DOHH2 (cell line): ENCODE results near the gene ADGRG6.

Source experiments
- H3F3A ChIP-seq: fragments of 200-600 bp; sonication (generic), shearing (Covaris generic); 2 replicates; pipeline ENCODE4 v1.6.0; 2016; ENCODE audit warnings: antibody characterized with exemption, mild to moderate bottlenecking; ENCODE audit not compliant: control insufficient read depth, insufficient read depth
- H3K27ac ChIP-seq: fragments of 200-600 bp; sonication (generic); 2 replicates; pipeline ENCODE4 v1.5.1; 2014; ENCODE audit warnings: low read depth, mild to moderate bottlenecking, low read length, moderate library complexity
- H3K27me3 ChIP-seq: fragments of 200-600 bp; sonication (generic); 2 replicates; pipeline ENCODE4 v1.6.1; 2014; ENCODE audit warnings: mild to moderate bottlenecking, low read length, mixed read lengths; ENCODE audit not compliant: control insufficient read depth
- H3K36me3 ChIP-seq: fragments of 200-600 bp; sonication (generic); 2 replicates; pipeline ENCODE4 v1.6.1; 2014; ENCODE audit warnings: mild to moderate bottlenecking, low read length, moderate library complexity, mixed read lengths; ENCODE audit not compliant: control insufficient read depth
- H3K4me1 ChIP-seq: fragments of 200-600 bp; sonication (generic); 2 replicates; pipeline ENCODE4 v1.6.1; 2014; ENCODE audit warnings: mild to moderate bottlenecking, low read length, mixed read lengths; ENCODE audit not compliant: control insufficient read depth
- H3K4me2 ChIP-seq: fragments of 200-600 bp; sonication (generic); 2 replicates; pipeline ENCODE4 v1.6.0; 2014; ENCODE audit warnings: mild to moderate bottlenecking, low read length, moderate library complexity
- H3K4me3 ChIP-seq: fragments of 200-600 bp; sonication (generic); 2 replicates; pipeline ENCODE4 v1.5.1; 2014; ENCODE audit warnings: mild to moderate bottlenecking, low read length, mixed read lengths
- H3K79me2 ChIP-seq: fragments of 200-600 bp; sonication (generic); 2 replicates; pipeline ENCODE4 v1.6.1; 2014; ENCODE audit warnings: mild to moderate bottlenecking, low read length, mixed read lengths; ENCODE audit not compliant: control insufficient read depth
- H3K9me2 ChIP-seq: fragments of 200-600 bp; sonication (generic); replicated peaks from 2 replicates; pipeline ENCODE4 v1.6.1; 2014; ENCODE audit warnings: mild to moderate bottlenecking, low read length, mixed read lengths; ENCODE audit not compliant: control insufficient read depth
- H3K9me3 ChIP-seq: fragments of 200-600 bp; sonication (generic); 2 replicates; pipeline ENCODE4 v1.6.1; 2014; ENCODE audit warnings: antibody characterized with exemption, low read length, mixed read lengths; ENCODE audit not compliant: control insufficient read depth, insufficient read depth
- H4K20me1 ChIP-seq: fragments of 200-600 bp; sonication (generic); 2 replicates; pipeline ENCODE4 v1.6.0; 2014; ENCODE audit warnings: low read depth, mild to moderate bottlenecking, antibody characterized with exemption, low read length, moderate library complexity; ENCODE audit not compliant: control insufficient read depth, insufficient read depth
- CTCF ChIP-seq: fragments of 200-600 bp; sonication (generic); IDR thresholded peaks from one replicate; pipeline ENCODE4 v1.5.1; 2014; ENCODE audit warnings: antibody characterized with exemption, mild to moderate bottlenecking, low read depth, low read length; ENCODE audit not compliant: poor library complexity, severe bottlenecking
- EZH2phosphoT487 ChIP-seq: fragments of 200-600 bp; sonication (generic); IDR thresholded peaks from 2 replicates; pipeline ENCODE4 v1.6.1; 2017; ENCODE audit warnings: borderline replicate concordance, mild to moderate bottlenecking, antibody characterized with exemption, low read length, moderate library complexity, mixed read lengths

Gene ADGRG6

GRCh38 chr6:142459271-142459670 lies 157.5 kb downstream of the ADGRG6 start:
- Histone ChIP-seq H3K4me1 (no peaks in the 10 kb centered on the region), H3F3A (no peaks in the 10 kb centered on the region)
- TF ChIP-seq CTCF (no peak), EZH2phosphoT487 (no peak)

GRCh38 chr6:142462260-142462659 lies 160.5 kb downstream of the ADGRG6 start:
- Histone ChIP-seq H3K4me1 (no peaks in the 10 kb centered on the region), H3K79me2 (no peaks in the 10 kb centered on the region), H3K9me3 (no peaks in the 10 kb centered on the region), H3K27me3 (no peaks in the 10 kb centered on the region), H3K9me2 (no peaks in the 10 kb centered on the region), H3K4me3 (no peak overlapping the region), H4K20me1 (no peaks in the 10 kb centered on the region), H3F3A (no peaks in the 10 kb centered on the region), H3K4me2 (no peak overlapping the region), H3K27ac (no peak overlapping the region), H3K36me3 (no peaks in the 10 kb centered on the region)
- no peak for TF ChIP-seq EZH2phosphoT487
- peak; percentile 28 for TF ChIP-seq CTCF

More at GRCh38 chr6:142459271-142459670, 157.5 kb downstream of the ADGRG6 start:
- no peaks in the 10 kb centered on the region for H3K27me3 ChIP-seq
- no peaks in the 10 kb centered on the region for H3K79me2 ChIP-seq
- no peak overlapping the region for H3K4me3 ChIP-seq
- H3K36me3 ChIP-seq = no peaks in the 10 kb centered on the region
- no peak overlapping the region for H3K4me2 ChIP-seq
- H3K9me2 ChIP-seq = no peaks in the 10 kb centered on the region
- no peaks in the 10 kb centered on the region for H3K9me3 ChIP-seq
- no peaks in the 10 kb centered on the region for H4K20me1 ChIP-seq
- no peak overlapping the region for H3K27ac ChIP-seq

- Histone ChIP-seq H3K9me2 (no peaks in the 10 kb centered on the region), H3K27me3 (no peaks in the 10 kb centered on the region), H3F3A (no peaks in the 10 kb centered on the region), H3K4me2 (no peak overlapping the region), H3K79me2 (no peaks in the 10 kb centered on the region), H3K9me3 (no peaks in the 10 kb centered on the region), H3K4me3 (no peak overlapping the region), H3K27ac (no peak overlapping the region), H3K36me3 (no peaks in the 10 kb centered on the region), H3K4me1 (no peaks in the 10 kb centered on the region), H4K20me1 (no peaks in the 10 kb centered on the region)
- TF ChIP-seq CTCF (no peak), EZH2phosphoT487 (no peak)
Observed at GRCh38 chr6:142463988-142464387, 162.2 kb downstream of the ADGRG6 start.

- TF ChIP-seq EZH2phosphoT487 (no peak), CTCF (no peak)
- no peaks in the 10 kb centered on the region for H3K4me1 ChIP-seq
- H3F3A ChIP-seq = no peaks in the 10 kb centered on the region
- no peaks in the 10 kb centered on the region for H3K9me3 ChIP-seq
- H3K27ac ChIP-seq = no peak overlapping the region
- H3K4me3 ChIP-seq = no peak overlapping the region
- no peaks in the 10 kb centered on the region for H3K27me3 ChIP-seq
- no peak overlapping the region for H3K4me2 ChIP-seq
- H4K20me1 ChIP-seq = no peaks in the 10 kb centered on the region
- H3K79me2 ChIP-seq = no peaks in the 10 kb centered on the region
- H3K36me3 ChIP-seq = no peaks in the 10 kb centered on the region
- no peaks in the 10 kb centered on the region for H3K9me2 ChIP-seq
Observed at GRCh38 chr6:142469220-142469619, 167.4 kb downstream of the ADGRG6 start.
